Ovary (tissue), 9 donors: ENCODE measurements around the gene VPS16. TPM values are rescaled to one million over a fixed set of nuclear protein-coding genes. Genes with fewer than 3 reads are reported as not detected.

Experiments used
- DNase-seq, 5 donors: peaks; one replicate each; pipeline ENCODE4 v3.0.0-alpha.2; 2019 to 2020
- H3K27ac ChIP-seq, 2 donors: fragments of 200-600 bp; one replicate each; pipeline versions ENCODE4 v1.5.1 to v1.8.0; 2019 to 2022
- H3K27me3 ChIP-seq: fragments of 200-600 bp; one replicate; pipeline ENCODE4 v1.8.0; 2022
- H3K36me3 ChIP-seq: fragments of 200-600 bp; sonication (generic); one replicate; pipeline ENCODE4 v1.5.1; 2019
- H3K4me1 ChIP-seq: one replicate; pipeline ENCODE4 v1.8.1; 2013; ENCODE audit warnings: mild to moderate bottlenecking, moderate library complexity; ENCODE audit not compliant: insufficient read depth
- H3K4me3 ChIP-seq: fragments of 200-600 bp; sonication (generic); one replicate; pipeline ENCODE4 v1.5.1; 2017
- H3K9me3 ChIP-seq, 2 donors: fragments of 200-600 bp in 1 of 2; sonication (generic) in 1 of 2; one replicate each; pipeline versions ENCODE4 v1.5.1 to v1.8.1; 2013 to 2019; ENCODE audit warnings: mild to moderate bottlenecking in 1 of 2, moderate library complexity in 1 of 2
- EP300 ChIP-seq: sonication (generic); formaldehyde crosslinking; IDR thresholded peaks from one replicate; pipeline ENCODE4 v1.6.1; 2017; ENCODE audit warnings: antibody characterized with exemption
- POLR2A ChIP-seq: fragments of 450-650 bp; IDR thresholded peaks from one replicate; pipeline ENCODE4 v1.6.1; 2017; ENCODE audit warnings: antibody characterized with exemption, mild to moderate bottlenecking, moderate library complexity
- intact Hi-C, 4 donors: fragments of 100-400 bp; cut with DNase I; formaldehyde crosslinking; loops; one replicate each; pipeline versions ENCODE4 v1.11.0 to v1.15.1; 2022 to 2023
- polyA plus RNA-seq, 2 donors: library from polyadenylated mRNA; stranded (reverse); fragments of 200-250 nt in 1 of 2; fragments of 350-450 nt in 1 of 2; fragmentation: Illumina TruSeq in 1 of 2; extraction: RNeasy Lipid Tissue Mini Kit (QIAGEN cat#74804) in 1 of 2; gene quantifications; one replicate each; pipeline ENCODE4 v1.2.3, GENCODE V29; 2013 to 2014
- total RNA-seq, 7 donors: library from RNA; depleted of rRNA in 2 of 7; stranded (reverse); fragments of >200 nt in 2 of 7; fragmentation: NEBNext Ultra II Directional in 3 of 7; extraction: Animal tissue kit (Norgen Biotek cat#: 25700) in 3 of 7; gene quantifications; one replicate each; pipeline versions ENCODE4 v1.1.0 to v1.2.4, GENCODE V29; 2016 to 2023
- TF ChIP-seq, protein P1 (sequence below), 3 donors: fragments of 450-650 bp in 2 of 3; fragments of 200-600 bp in 1 of 3; IDR thresholded peaks; one replicate each; pipeline versions ENCODE4 v1.5.1 to v1.8.0; 2016 to 2022; ENCODE audit warnings: antibody characterized with exemption in 3 of 3, mild to moderate bottlenecking in 1 of 3
- donor health status: DM: no; HTN: no; CAD: no; lungs with moderate emphysema.
- donor health status: DM: no; HTN: no; CAD: no.
- donor health status: Bipolar disorder and iron deficiency.
- donor health status: DM: yes; HTN: yes; CAD: no.
- donor health status: DM: no; HTN: no; CAD: no.
- donor health status: DM: yes; HTN: yes; CAD: no.

VPS16 gene
- total and polyA plus RNA-seq, 9 donors = 15.6 to 44.1 (median 31.0) TPM

DNA sequence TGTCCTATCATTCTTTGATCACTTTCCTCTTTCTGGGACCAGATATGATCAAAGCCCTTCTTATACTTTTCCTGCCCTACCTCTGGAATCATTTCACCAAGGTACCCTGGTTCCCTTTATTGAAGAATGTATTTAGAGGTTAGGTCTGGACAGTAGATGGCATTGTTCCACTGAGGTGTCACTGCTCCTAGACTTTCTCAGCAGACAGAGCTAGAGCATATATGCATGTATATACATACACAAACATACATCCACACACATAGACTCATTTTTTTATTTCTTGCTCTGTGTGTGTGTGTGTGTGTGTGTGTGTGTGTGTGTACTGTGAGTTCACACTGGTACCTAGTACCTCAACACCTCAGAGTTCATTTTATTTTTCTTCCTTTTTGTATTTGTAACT lies 73.6 kb downstream of the VPS16 start:
- Histone ChIP-seq H3K36me3 (no peaks in the 10 kb centered on the region), H3K4me1 (no peaks in the 10 kb centered on the region), H3K27ac (no peak overlapping the region), H3K9me3 (no peaks in the 10 kb centered on the region), H3K4me3 (no peak overlapping the region), H3K27me3 (no peaks in the 10 kb centered on the region)
- TF ChIP-seq, protein P1, sequence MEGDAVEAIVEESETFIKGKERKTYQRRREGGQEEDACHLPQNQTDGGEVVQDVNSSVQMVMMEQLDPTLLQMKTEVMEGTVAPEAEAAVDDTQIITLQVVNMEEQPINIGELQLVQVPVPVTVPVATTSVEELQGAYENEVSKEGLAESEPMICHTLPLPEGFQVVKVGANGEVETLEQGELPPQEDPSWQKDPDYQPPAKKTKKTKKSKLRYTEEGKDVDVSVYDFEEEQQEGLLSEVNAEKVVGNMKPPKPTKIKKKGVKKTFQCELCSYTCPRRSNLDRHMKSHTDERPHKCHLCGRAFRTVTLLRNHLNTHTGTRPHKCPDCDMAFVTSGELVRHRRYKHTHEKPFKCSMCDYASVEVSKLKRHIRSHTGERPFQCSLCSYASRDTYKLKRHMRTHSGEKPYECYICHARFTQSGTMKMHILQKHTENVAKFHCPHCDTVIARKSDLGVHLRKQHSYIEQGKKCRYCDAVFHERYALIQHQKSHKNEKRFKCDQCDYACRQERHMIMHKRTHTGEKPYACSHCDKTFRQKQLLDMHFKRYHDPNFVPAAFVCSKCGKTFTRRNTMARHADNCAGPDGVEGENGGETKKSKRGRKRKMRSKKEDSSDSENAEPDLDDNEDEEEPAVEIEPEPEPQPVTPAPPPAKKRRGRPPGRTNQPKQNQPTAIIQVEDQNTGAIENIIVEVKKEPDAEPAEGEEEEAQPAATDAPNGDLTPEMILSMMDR (IDR thresholded peaks at IDR 0.05) = no peak
- TF ChIP-seq EP300 (no peak), POLR2A (no peak)
- no peak for DNase-seq
- intact Hi-C loops = no loop called here

Other genes with a start within 250 kb of the VPS16 start
- gene NOP56, start 188.1 kb upstream of the VPS16 start, total RNA-seq = 100 to 1,000 TPM in 5 of 7 donors, 10 to 100 TPM in 2; 62.0 to 181 (median 134) TPM
- 100 to 1,000 TPM in 1 of 2 donors, 10 to 100 TPM in 1; 76.2 to 207 TPM for gene NOP56, start 188.1 kb upstream of the VPS16 start, polyA plus RNA-seq
- 10 to 100 TPM; 68.1 to 92.9 (median 85.9) TPM for gene IDH3B, start 176.5 kb upstream of the VPS16 start, total RNA-seq
- 100 to 1,000 TPM in 1 of 2 donors, 10 to 100 TPM in 1; 85.6 to 105 TPM for gene IDH3B, start 176.5 kb upstream of the VPS16 start, polyA plus RNA-seq
- 10 to 100 TPM; 17.6 to 67.7 (median 55.5) TPM for gene EBF4, start 148.0 kb upstream of the VPS16 start, total RNA-seq
- 10 to 100 TPM in 1 of 2 donors, 1 to 10 TPM in 1; 9.4 to 22.3 TPM for gene EBF4, start 148.0 kb upstream of the VPS16 start, polyA plus RNA-seq
- gene CPXM1, start 40.1 kb upstream of the VPS16 start, total RNA-seq = 10 to 100 TPM in 4 of 7 donors, 1 to 10 TPM in 2, under 1 TPM in 1; 0.86 to 50.8 (median 28.1) TPM
- 10 to 100 TPM; 28.0 to 50.9 TPM for gene CPXM1, start 40.1 kb upstream of the VPS16 start, polyA plus RNA-seq
- gene C20orf141, start 25.8 kb upstream of the VPS16 start, total RNA-seq = under 1 TPM in 1 of 7 donors, not detected in 6; 0.69 TPM
- not detected for gene C20orf141, start 25.8 kb upstream of the VPS16 start, polyA plus RNA-seq
- not detected for gene TMEM239, start 24.4 kb upstream of the VPS16 start, total RNA-seq
- gene TMEM239, start 24.4 kb upstream of the VPS16 start, polyA plus RNA-seq = not detected
- gene PCED1A, start 90 bp upstream of the VPS16 start, total RNA-seq = 10 to 100 TPM; 32.9 to 58.0 (median 39.1) TPM
- gene PCED1A, start 90 bp upstream of the VPS16 start, polyA plus RNA-seq = 10 to 100 TPM in 1 of 2 donors, 1 to 10 TPM in 1; 6.0 to 44.0 TPM
- 10 to 100 TPM; 40.7 to 78.7 (median 71.8) TPM for gene PTPRA, start 32.7 kb downstream of the VPS16 start, total RNA-seq
- 100 to 1,000 TPM in 1 of 2 donors, 10 to 100 TPM in 1; 43.3 to 178 TPM for gene PTPRA, start 32.7 kb downstream of the VPS16 start, polyA plus RNA-seq
- gene GNRH2, start 202.9 kb downstream of the VPS16 start, total RNA-seq = 1 to 10 TPM in 1 of 7 donors, under 1 TPM in 4, not detected in 2; 0.73 to 1.2 (median 0.95) TPM
- gene GNRH2, start 202.9 kb downstream of the VPS16 start, polyA plus RNA-seq = 1 to 10 TPM in 1 of 2 donors, not detected in 1; 2.2 TPM
- 10 to 100 TPM; 40.8 to 65.8 (median 51.9) TPM for gene MRPS26, start 205.3 kb downstream of the VPS16 start, total RNA-seq
- 10 to 100 TPM; 18.4 to 65.6 TPM for gene MRPS26, start 205.3 kb downstream of the VPS16 start, polyA plus RNA-seq
- gene OXT, start 230.9 kb downstream of the VPS16 start, total RNA-seq = under 1 TPM in 1 of 7 donors, not detected in 6; 0.61 TPM
- gene OXT, start 230.9 kb downstream of the VPS16 start, polyA plus RNA-seq = under 1 TPM in 1 of 2 donors, not detected in 1; 0.86 TPM
- not detected for gene AVP, start 244.0 kb downstream of the VPS16 start, total RNA-seq
- not detected for gene AVP, start 244.0 kb downstream of the VPS16 start, polyA plus RNA-seq